CD14-positive monocyte (primary cell): ENCODE measurements around the gene AKR1B1. TPM values are rescaled to one million over a fixed set of nuclear protein-coding genes. Genes with fewer than 3 reads are reported as not detected.

Experiments used
- DNase-seq, 3 donors: peaks; one replicate each; pipeline ENCODE4 v3.0.0-alpha.2; 2011 to 2022
- H2AFZ ChIP-seq: 2 replicates; pipeline ENCODE4 v1.6.0; 2012; ENCODE audit warnings: mild to moderate bottlenecking, low read depth, low read length, inconsistent platforms; ENCODE audit not compliant: insufficient read depth, poor library complexity, severe bottlenecking
- H3K27ac ChIP-seq, 2 donors: 1 replicate in 1 of 2; 2 replicates in 1 of 2; pipeline ENCODE4 v1.5.1; 2012 to 2013; ENCODE audit warnings: low read length in 2 of 2, control low read depth in 1 of 2, inconsistent platforms in 1 of 2, low read depth in 1 of 2, mild to moderate bottlenecking in 1 of 2
- H3K27me3 ChIP-seq, 2 donors: one replicate each; pipeline versions ENCODE4 v1.6.0 to v1.6.1; 2011 to 2013; ENCODE audit warnings: low read length in 2 of 2; ENCODE audit not compliant: control insufficient read depth in 2 of 2, insufficient read depth in 2 of 2
- H3K36me3 ChIP-seq, 2 donors: replicated peaks in 1 of 2; 1 replicate in 1 of 2; 2 replicates in 1 of 2; pipeline versions ENCODE4 v1.5.1 to v1.6.1; 2012 to 2013; ENCODE audit warnings: low read length in 2 of 2, control low read depth in 1 of 2, inconsistent platforms in 1 of 2, mild to moderate bottlenecking in 1 of 2; ENCODE audit not compliant: insufficient read depth in 2 of 2, control insufficient read depth in 1 of 2
- H3K4me1 ChIP-seq, 2 donors: 1 replicate in 1 of 2; 2 replicates in 1 of 2; pipeline versions ENCODE4 v1.5.1 to v1.6.1; 2012 to 2013; ENCODE audit warnings: low read length in 2 of 2, control low read depth in 1 of 2, inconsistent platforms in 1 of 2, mild to moderate bottlenecking in 1 of 2, moderate library complexity in 1 of 2; ENCODE audit not compliant: insufficient read depth in 2 of 2, control insufficient read depth in 1 of 2
- H3K4me2 ChIP-seq: replicated peaks from 2 replicates; pipeline ENCODE3; 2012; ENCODE audit warnings: low read length, moderate library complexity, mild to moderate bottlenecking; ENCODE audit not compliant: poor library complexity, severe bottlenecking; ENCODE audit errors: extremely low read depth
- H3K4me3 ChIP-seq, 3 experiments: fragments of 200-600 bp in 1 of 3; sonication (generic) in 1 of 3; replicated peaks in 1 of 3; 1 replicate in 2 of 3; 2 replicates in 1 of 3; pipeline ENCODE4 v1.5.1; 2011 to 2013; ENCODE audit warnings: low read length in 3 of 3, mild to moderate bottlenecking in 3 of 3, control low read depth in 2 of 3, low read depth in 2 of 3, inconsistent platforms in 1 of 3, moderate library complexity in 1 of 3
- H3K79me2 ChIP-seq: 2 replicates; pipeline ENCODE4 v1.6.0; 2012; ENCODE audit warnings: mild to moderate bottlenecking, control low read depth, inconsistent platforms, low read length, moderate library complexity; ENCODE audit not compliant: insufficient read depth
- H3K9ac ChIP-seq: 2 replicates; pipeline ENCODE4 v1.6.0; 2017; ENCODE audit warnings: low read length, mild to moderate bottlenecking; ENCODE audit not compliant: insufficient read depth, poor library complexity, severe bottlenecking
- H3K9me3 ChIP-seq, 2 donors: replicated peaks in 1 of 2; 1 replicate in 1 of 2; 2 replicates in 1 of 2; pipeline versions ENCODE4 v1.5.1 to v1.6.1; 2012 to 2013; ENCODE audit warnings: low read length in 2 of 2, control low read depth in 1 of 2; ENCODE audit not compliant: control insufficient read depth in 1 of 2, insufficient read depth in 1 of 2
- H4K20me1 ChIP-seq: 2 replicates; pipeline ENCODE4 v1.6.0; 2012; ENCODE audit warnings: mild to moderate bottlenecking, low read length, control low read depth, moderate library complexity; ENCODE audit not compliant: insufficient read depth
- H3K27ac Mint-ChIP-seq, 7 donors: one replicate each; pipeline ENCODE4 v1.8.0; 2020; ENCODE audit warnings: mild to moderate bottlenecking in 7 of 7, mixed read lengths in 7 of 7, moderate library complexity in 6 of 7, inconsistent platforms in 2 of 7
- H3K27me3 Mint-ChIP-seq, 3 donors: one replicate each; pipeline ENCODE4 v1.8.0; 2021 to 2022; ENCODE audit warnings: low read depth in 3 of 3, mild to moderate bottlenecking in 3 of 3, mixed read lengths in 3 of 3, moderate library complexity in 3 of 3, inconsistent platforms in 1 of 3
- H3K36me3 Mint-ChIP-seq, 2 donors: one replicate each; pipeline ENCODE4 v1.8.0; 2020; ENCODE audit warnings: mixed read lengths in 2 of 2, inconsistent platforms in 1 of 2, mild to moderate bottlenecking in 1 of 2
- H3K4me1 Mint-ChIP-seq: one replicate; pipeline ENCODE4 v1.8.0; 2020; ENCODE audit warnings: mild to moderate bottlenecking, mixed read lengths
- H3K4me3 Mint-ChIP-seq, 2 donors: one replicate each; pipeline ENCODE4 v1.8.0; 2020; ENCODE audit warnings: mild to moderate bottlenecking in 2 of 2, mixed read lengths in 2 of 2, moderate library complexity in 1 of 2
- H3K9me3 Mint-ChIP-seq, 7 donors: one replicate each; pipeline ENCODE4 v1.8.0; 2020 to 2022; ENCODE audit warnings: mixed read lengths in 7 of 7, mild to moderate bottlenecking in 6 of 7, moderate library complexity in 6 of 7, inconsistent platforms in 2 of 7
- WGBS: methylation state at CpG from one replicate; pipeline ENCODE4 v1.1.5; 2013; ENCODE audit warnings: missing lambda C conversion rate; ENCODE audit not compliant: insufficient coverage; 5-methylcytosine and 5-hydroxymethylcytosine counted together
- intact Hi-C, 2 donors: fragments of 100-400 bp; cut with micrococcal nuclease; formaldehyde crosslinking; loops; one replicate each; pipeline versions ENCODE4 v1.15.0 to v1.15.1; 2023
- polyA plus RNA-seq, 3 donors: library from polyadenylated mRNA; depleted of rRNA in 1 of 3; unstranded in 2 of 3; stranded (reverse) in 1 of 3; fragments of 300-500 nt in 2 of 3; fragments of >200 nt in 1 of 3; fragmentation: Illumina TruSeq in 2 of 3; gene quantifications; 1 replicate in 2 of 3; 2 replicates in 1 of 3; pipeline ENCODE4 v1.2.3, GENCODE V29; 2012 to 2021
- TF ChIP-seq, protein P1 (sequence below): fragments of 200-600 bp; IDR thresholded peaks from one replicate; pipeline ENCODE4 v1.8.0; 2022; ENCODE audit warnings: antibody characterized with exemption, mild to moderate bottlenecking

AKR1B1 gene
- polyA plus RNA-seq, 3 donors = 50.1 to 66.4 (median 62.6) TPM

DNA sequence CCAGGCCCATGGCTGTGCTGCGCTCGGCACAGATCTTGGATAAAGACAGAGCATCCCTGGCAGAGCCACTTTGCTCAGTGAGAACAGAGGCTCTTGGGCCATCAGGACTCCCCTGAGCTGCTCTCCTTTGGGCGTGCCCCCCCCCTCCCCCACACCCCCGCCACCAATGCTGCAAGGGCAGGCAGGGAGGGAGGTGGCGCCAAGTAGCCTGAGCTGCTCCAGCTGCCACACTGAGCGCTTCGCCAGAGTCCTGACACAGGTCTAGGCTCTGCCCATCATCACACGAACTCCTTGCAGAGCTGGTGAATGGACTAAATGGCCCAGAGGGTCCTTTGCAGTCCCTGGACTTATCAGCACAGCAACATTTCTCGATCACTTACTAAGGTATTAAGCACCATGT is 12.5 kb downstream of the AKR1B1 start:
- Histone ChIP-seq H3K4me1 (peaks cover 35% of the 10 kb centered on the region in 2 donors), H3K36me3 (peaks cover 32 to 72% of the 10 kb centered on the region in 2 donors), H2AFZ (no peak overlapping the region), H3K4me3 (no peak overlapping the region), H3K27ac (no peak overlapping the region), H3K9ac (no peak overlapping the region), H3K79me2 (no peaks in the 10 kb centered on the region), H4K20me1 (no peaks in the 10 kb centered on the region), H3K4me2 (no peak overlapping the region), H3K9me3 (no peaks in the 10 kb centered on the region), H3K27me3 (no peaks in the 10 kb centered on the region)
- Mint-ChIP-seq H3K27me3 (peaks cover 0 to 4% (median 0%) of the 10 kb centered on the region in 3 donors), H3K4me1 (peaks cover 40% of the 10 kb centered on the region), H3K36me3 (peaks cover 69 to 74% of the 10 kb centered on the region in 2 donors), H3K27ac (no peak overlapping the region), H3K4me3 (no peak overlapping the region), H3K9me3 (no peaks in the 10 kb centered on the region)
- TF ChIP-seq, protein P1, sequence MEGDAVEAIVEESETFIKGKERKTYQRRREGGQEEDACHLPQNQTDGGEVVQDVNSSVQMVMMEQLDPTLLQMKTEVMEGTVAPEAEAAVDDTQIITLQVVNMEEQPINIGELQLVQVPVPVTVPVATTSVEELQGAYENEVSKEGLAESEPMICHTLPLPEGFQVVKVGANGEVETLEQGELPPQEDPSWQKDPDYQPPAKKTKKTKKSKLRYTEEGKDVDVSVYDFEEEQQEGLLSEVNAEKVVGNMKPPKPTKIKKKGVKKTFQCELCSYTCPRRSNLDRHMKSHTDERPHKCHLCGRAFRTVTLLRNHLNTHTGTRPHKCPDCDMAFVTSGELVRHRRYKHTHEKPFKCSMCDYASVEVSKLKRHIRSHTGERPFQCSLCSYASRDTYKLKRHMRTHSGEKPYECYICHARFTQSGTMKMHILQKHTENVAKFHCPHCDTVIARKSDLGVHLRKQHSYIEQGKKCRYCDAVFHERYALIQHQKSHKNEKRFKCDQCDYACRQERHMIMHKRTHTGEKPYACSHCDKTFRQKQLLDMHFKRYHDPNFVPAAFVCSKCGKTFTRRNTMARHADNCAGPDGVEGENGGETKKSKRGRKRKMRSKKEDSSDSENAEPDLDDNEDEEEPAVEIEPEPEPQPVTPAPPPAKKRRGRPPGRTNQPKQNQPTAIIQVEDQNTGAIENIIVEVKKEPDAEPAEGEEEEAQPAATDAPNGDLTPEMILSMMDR = no peak
- intact Hi-C loops = no loop called here
- DNase-seq = no peak
- 81% methylated on average over 5 of the region's 9 CpGs for WGBS

DNA sequence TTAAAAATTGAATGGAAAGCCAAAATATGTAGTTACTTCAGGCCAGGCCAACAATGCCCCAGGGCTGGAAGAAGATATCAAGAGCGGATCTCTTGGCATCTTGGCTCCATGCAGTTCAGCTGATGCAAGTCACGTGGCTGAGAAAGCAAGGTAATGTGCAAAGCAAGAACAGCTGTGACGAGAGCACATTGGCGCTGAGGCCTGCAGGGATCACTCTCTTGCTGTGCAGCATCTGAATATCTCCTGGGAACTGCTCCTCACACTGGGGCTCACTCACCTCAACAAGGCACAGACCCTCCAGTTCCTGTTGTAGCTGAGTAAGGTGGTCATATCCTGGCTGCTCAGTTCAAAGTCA is 14.0 kb downstream of the AKR1B1 start:
- Histone ChIP-seq H3K9me3 (no peaks in the 10 kb centered on the region), H3K4me3 (no peak overlapping the region), H3K27me3 (no peaks in the 10 kb centered on the region), H4K20me1 (no peaks in the 10 kb centered on the region), H3K4me2 (no peak overlapping the region), H3K27ac (peak overlapping the region; percentile 62), H2AFZ (peak overlapping the region; percentile 48), H3K4me1 (peaks cover 35% of the 10 kb centered on the region in 2 donors), H3K9ac (peak overlapping the region; percentile 18), H3K36me3 (peaks cover 20 to 72% of the 10 kb centered on the region in 2 donors), H3K79me2 (no peaks in the 10 kb centered on the region)
- Mint-ChIP-seq H3K36me3 (peaks cover 60 to 74% of the 10 kb centered on the region in 2 donors), H3K9me3 (no peaks in the 10 kb centered on the region), H3K27me3 (peaks cover 0 to 4% (median 0%) of the 10 kb centered on the region in 3 donors), H3K4me1 (peaks cover 40% of the 10 kb centered on the region), H3K27ac (peak overlapping the region; percentile 32 to 84 (median 70)), H3K4me3 (no peak overlapping the region)
- no peak for DNase-seq
- TF ChIP-seq, protein P1 = no peak
- intact Hi-C loops = no loop called here
- 80% methylated on average over 1 of the region's 4 CpGs for WGBS
